ENCODE data around the gene TTLL9.

- TF ChIP-seq ZNF138 (CRISPR knock-in tag; IDR thresholded peaks at IDR 0.05; ENCODE audit: low read depth) (no peak), SPEN (CRISPR knock-in tag; IDR thresholded peaks at IDR 0.05; ENCODE audit: low read depth) (no peak), ZNF10 (CRISPR knock-in tag; IDR thresholded peaks at IDR 0.05; ENCODE audit: borderline replicate concordance, low read depth) (no peak), NR2C2 (CRISPR knock-in tag; IDR thresholded peaks at IDR 0.05; ENCODE audit: borderline replicate concordance) (no peak), EZH2 (conservative IDR thresholded peaks at IDR 0.05; ENCODE audit: low read depth, low read length) (no peak)
These were observed 46.3 kb downstream of the TTLL9 start for GRCh38 chr20:31916708-31917107.

Measured in HepG2 (cell line).